Panc1 (cell line): ENCODE measurements around the gene ATR. TPM values are rescaled to one million over a fixed set of nuclear protein-coding genes. Genes with fewer than 3 reads are reported as not detected.

Experiments used
- ATAC-seq: fragments of 200-7000 bp; cut with Tn5 transposase; 2 replicates; pipeline ENCODE4 v1.9.1; 2020; ENCODE audit warnings: mild to moderate bottlenecking, moderate library complexity
- BruUV-seq: library from RNA; stranded (reverse); fragments of 400-500 nt; replicated peaks from 2 replicates; lab custom pipeline; 2021; lab: Mats Ljungman, UMichigan
- CTCF ChIA-PET: fragments of 300-600 bp; sonication (Branson Sonifier 250); formaldehyde crosslinking; loops from one replicate; lab custom pipeline; 2022; ENCODE audit warnings: antibody characterized with exemption; lab: Charles Lee
- POLR2A ChIA-PET: fragments of 300-600 bp; sonication (Branson Sonifier 250); formaldehyde crosslinking; loops from one replicate; lab custom pipeline; 2022; ENCODE audit warnings: antibody characterized with exemption; lab: Charles Lee
- DNase-seq: peaks from one replicate; pipeline ENCODE4 v3.0.0-alpha.2; 2010; ENCODE audit warnings: low read depth, low spot score
- H3K27ac ChIP-seq: 2 replicates; pipeline ENCODE4 v1.5.1; 2011; ENCODE audit warnings: mild to moderate bottlenecking, low read length, inconsistent platforms
- H3K27me3 ChIP-seq: fragments of 200-500 bp; sonication (Bioruptor generic); 2 replicates; pipeline ENCODE4 v1.6.0; 2014; ENCODE audit warnings: low read length, inconsistent platforms; ENCODE audit not compliant: control insufficient read depth, insufficient read depth
- H3K36me3 ChIP-seq: fragments of 200-500 bp; sonication (Bioruptor generic); 2 replicates; pipeline ENCODE4 v1.5.1; 2014; ENCODE audit warnings: inconsistent platforms, mild to moderate bottlenecking, low read length, moderate library complexity; ENCODE audit not compliant: control insufficient read depth, insufficient read depth
- H3K4me1 ChIP-seq: 2 replicates; pipeline ENCODE4 v1.5.1; 2011; ENCODE audit warnings: inconsistent platforms, mild to moderate bottlenecking, low read length, moderate library complexity; ENCODE audit not compliant: control insufficient read depth, insufficient read depth
- H3K4me3 ChIP-seq, 2 experiments: 2 replicates each; pipeline ENCODE4 v1.5.1; 2011 to 2012; ENCODE audit warnings: low read depth in 2 of 2, low read length in 2 of 2, mild to moderate bottlenecking in 2 of 2, inconsistent platforms in 1 of 2, moderate library complexity in 1 of 2
- H3K9me3 ChIP-seq: fragments of 200-500 bp; sonication (Bioruptor generic); 2 replicates; pipeline ENCODE4 v1.5.1; 2014; ENCODE audit warnings: low read depth, mild to moderate bottlenecking, inconsistent platforms, low read length, moderate library complexity; ENCODE audit not compliant: control insufficient read depth, insufficient read depth
- CTCF ChIP-seq: fragments of 450-650 bp; IDR thresholded peaks from 2 replicates; pipeline ENCODE4 v1.5.1; 2017; ENCODE audit warnings: mild to moderate bottlenecking
- POLR2AphosphoS5 ChIP-seq: IDR thresholded peaks from 2 replicates; pipeline ENCODE4 v1.6.1; 2012; ENCODE audit warnings: mild to moderate bottlenecking, low read depth, low read length, moderate library complexity
- SIN3A ChIP-seq: IDR thresholded peaks from 2 replicates; pipeline ENCODE4 v1.6.1; 2012; ENCODE audit warnings: low read depth, mild to moderate bottlenecking, low read length, moderate library complexity, borderline replicate concordance; ENCODE audit not compliant: insufficient read depth
- TCF7L2 ChIP-seq: IDR thresholded peaks from 2 replicates; pipeline ENCODE4 v1.6.1; 2011; ENCODE audit warnings: mild to moderate bottlenecking, low read depth, low read length, inconsistent platforms
- in situ Hi-C: cut with HindIII; loops from 2 replicates; pipeline ENCODE4 v1.10.0; 2016; ENCODE audit warnings: low sequenced_read_pairs, low pct_unique_long_range_greater_than_20kb
- intact Hi-C: fragments of 100-400 bp; cut with micrococcal nuclease; formaldehyde crosslinking; loops from one replicate; pipeline ENCODE4 v1.10.0; 2022; ENCODE audit not compliant: unreplicated experiment
- total RNA-seq: library from RNA; stranded (reverse); gene quantifications from one replicate; pipeline ENCODE4 v1.2.1, GENCODE V29; 2021; ENCODE audit not compliant: unreplicated experiment
- TF ChIP-seq, protein P1 (sequence below), 2 experiments: IDR thresholded peaks; 2 replicates each; pipeline ENCODE4 v1.6.1; 2011 to 2012; ENCODE audit warnings: low read depth in 2 of 2, control low read depth in 1 of 2, low read length in 1 of 2, mild to moderate bottlenecking in 1 of 2, moderate library complexity in 1 of 2; ENCODE audit not compliant: insufficient read depth in 1 of 2

ATR gene
- total RNA-seq, 1 experiment from 2014 or later: 38.6 TPM

DNA sequence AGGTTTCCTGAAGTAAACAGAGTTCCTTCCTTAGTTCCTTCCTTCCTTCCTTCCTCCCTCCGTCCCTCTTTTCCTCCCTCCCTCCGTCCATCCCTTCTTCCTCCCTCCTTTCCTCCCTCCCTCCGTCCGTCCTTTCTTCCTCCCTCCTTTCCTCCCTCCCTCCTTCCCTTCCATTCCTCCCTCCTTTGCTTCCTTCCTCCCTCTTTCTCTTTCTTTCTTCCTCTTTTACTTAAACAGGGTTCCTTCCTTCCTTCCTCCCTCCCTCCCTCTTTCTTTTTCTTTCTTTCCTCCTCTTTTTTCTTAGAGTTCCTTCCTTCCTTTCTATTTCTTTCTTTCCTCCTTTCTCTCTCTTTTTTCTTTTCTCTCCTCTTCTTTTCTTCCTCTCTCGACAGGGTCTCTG, 35.2 kb downstream of the ATR start:
- Histone ChIP-seq H3K27ac (no peak overlapping the region), H3K27me3 (no peaks in the 10 kb centered on the region), H3K9me3 (no peaks in the 10 kb centered on the region), H3K36me3 (peaks cover 3% of the 10 kb centered on the region; the same call in 1 of the 2 replicates), H3K4me1 (no peaks in the 10 kb centered on the region), H3K4me3 (no peak overlapping the region)
- in situ Hi-C loops: no loop called here
- ChIA-PET POLR2A (no interaction called here), CTCF (no interaction called here)
- DNase-seq (no peak), ATAC-seq (no peak)
- intact Hi-C loops: no loop called here
- TF ChIP-seq POLR2AphosphoS5 (no peak), CTCF (no peak), SIN3A (no peak), TCF7L2 (no peak)
- TF ChIP-seq, protein P1, sequence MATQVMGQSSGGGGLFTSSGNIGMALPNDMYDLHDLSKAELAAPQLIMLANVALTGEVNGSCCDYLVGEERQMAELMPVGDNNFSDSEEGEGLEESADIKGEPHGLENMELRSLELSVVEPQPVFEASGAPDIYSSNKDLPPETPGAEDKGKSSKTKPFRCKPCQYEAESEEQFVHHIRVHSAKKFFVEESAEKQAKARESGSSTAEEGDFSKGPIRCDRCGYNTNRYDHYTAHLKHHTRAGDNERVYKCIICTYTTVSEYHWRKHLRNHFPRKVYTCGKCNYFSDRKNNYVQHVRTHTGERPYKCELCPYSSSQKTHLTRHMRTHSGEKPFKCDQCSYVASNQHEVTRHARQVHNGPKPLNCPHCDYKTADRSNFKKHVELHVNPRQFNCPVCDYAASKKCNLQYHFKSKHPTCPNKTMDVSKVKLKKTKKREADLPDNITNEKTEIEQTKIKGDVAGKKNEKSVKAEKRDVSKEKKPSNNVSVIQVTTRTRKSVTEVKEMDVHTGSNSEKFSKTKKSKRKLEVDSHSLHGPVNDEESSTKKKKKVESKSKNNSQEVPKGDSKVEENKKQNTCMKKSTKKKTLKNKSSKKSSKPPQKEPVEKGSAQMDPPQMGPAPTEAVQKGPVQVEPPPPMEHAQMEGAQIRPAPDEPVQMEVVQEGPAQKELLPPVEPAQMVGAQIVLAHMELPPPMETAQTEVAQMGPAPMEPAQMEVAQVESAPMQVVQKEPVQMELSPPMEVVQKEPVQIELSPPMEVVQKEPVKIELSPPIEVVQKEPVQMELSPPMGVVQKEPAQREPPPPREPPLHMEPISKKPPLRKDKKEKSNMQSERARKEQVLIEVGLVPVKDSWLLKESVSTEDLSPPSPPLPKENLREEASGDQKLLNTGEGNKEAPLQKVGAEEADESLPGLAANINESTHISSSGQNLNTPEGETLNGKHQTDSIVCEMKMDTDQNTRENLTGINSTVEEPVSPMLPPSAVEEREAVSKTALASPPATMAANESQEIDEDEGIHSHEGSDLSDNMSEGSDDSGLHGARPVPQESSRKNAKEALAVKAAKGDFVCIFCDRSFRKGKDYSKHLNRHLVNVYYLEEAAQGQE (IDR thresholded peaks at IDR 0.05; ENCODE audit: insufficient read depth in 1 of 2, low read depth in 2 of 2, low read length in 1 of 2): no peak
- no TSS peak for BruUV-seq

DNA sequence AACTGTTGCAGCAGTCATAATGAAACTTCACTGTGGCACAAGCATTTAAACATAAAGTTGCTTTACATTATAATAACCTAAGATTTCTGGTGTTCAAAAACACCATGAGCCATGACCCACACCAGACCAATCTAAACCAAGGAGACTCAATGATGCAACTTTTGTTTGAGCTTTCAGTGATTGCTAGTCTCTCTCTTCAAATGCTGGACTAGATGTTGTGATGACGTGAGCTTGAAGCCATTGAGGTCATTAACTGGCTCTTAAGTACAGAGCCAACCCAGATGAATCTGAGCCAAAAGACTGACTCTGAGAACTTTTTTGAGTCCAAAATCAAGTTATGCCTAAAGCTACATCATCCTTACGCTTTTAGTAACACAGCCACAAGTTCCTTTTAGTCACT, 36.5 kb downstream of the ATR start:
- Histone ChIP-seq H3K4me1 (no peaks in the 10 kb centered on the region), H3K27me3 (no peaks in the 10 kb centered on the region), H3K4me3 (no peak overlapping the region), H3K9me3 (no peaks in the 10 kb centered on the region), H3K27ac (no peak overlapping the region), H3K36me3 (peaks cover 3% of the 10 kb centered on the region; the same call in 1 of the 2 replicates)
- in situ Hi-C loops (no loop called here), intact Hi-C loops (no loop called here)
- ChIA-PET CTCF (no interaction called here), POLR2A (no interaction called here)
- ATAC-seq (no peak), DNase-seq (no peak)
- no peak for TF ChIP-seq TCF7L2
- TF ChIP-seq POLR2AphosphoS5: no peak
- no peak for TF ChIP-seq SIN3A
- TF ChIP-seq, protein P1 (IDR thresholded peaks at IDR 0.05; ENCODE audit: insufficient read depth in 1 of 2, low read depth in 2 of 2, low read length in 1 of 2): no peak
- TF ChIP-seq CTCF: no peak
- no TSS peak for BruUV-seq
